GM12878 (cell line): Measurements from ENCODE around the gene KMT2B. TPM values are rescaled to one million over a fixed set of nuclear protein-coding genes. Genes with fewer than 3 reads are reported as not detected.
A peak's percentile ranks its signal among the peaks of the same experiment; 100 is the strongest.

Experiments
- ATAC-seq: fragments of 200-7000 bp; cut with Tn5 transposase; 3 replicates; pipeline ENCODE4 v1.9.1; 2020; ENCODE audit warnings: mild to moderate bottlenecking, moderate library complexity
- BruUV-seq: library from RNA; stranded (reverse); fragments of 400-500 nt; replicated peaks from 2 replicates; lab custom pipeline; 2021; lab: Mats Ljungman, UMichigan
- CTCF ChIA-PET: fragments of 300-600 bp; sonication (Branson Sonifier 250); formaldehyde crosslinking; extraction: SDS; loops from one replicate; lab custom pipeline; 2021; ENCODE audit warnings: inconsistent platforms; lab: Yijun Ruan, JAX
- POLR2A ChIA-PET: fragments of 350-600 bp; formaldehyde crosslinking; extraction: SDS; loops from one replicate; lab custom pipeline; 2021; ENCODE audit warnings: inconsistent platforms; lab: Charles Lee
- RAD21 ChIA-PET: fragments of 300-600 bp; sonication (Branson Sonifier 250); formaldehyde crosslinking; loops from one replicate; lab custom pipeline; 2023; ENCODE audit warnings: antibody characterized with exemption; ENCODE audit not compliant: unreplicated experiment; lab: Charles Lee
- SMC1A ChIA-PET: fragments of 300-600 bp; sonication (Branson Sonifier 250); formaldehyde crosslinking; loops from one replicate; lab custom pipeline; 2023; ENCODE audit not compliant: unreplicated experiment, uncharacterized antibody; lab: Charles Lee
- DNase-seq: peaks from one replicate; pipeline ENCODE4 v3.0.0-alpha.2; 2011; ENCODE audit warnings: low read depth, low spot score
- FAIRE-seq: peaks from 3 replicates; lab custom pipeline; 2011; peaks lifted over from hg19 to GRCh38; lab: Jason Lieb, UNC
- H2AFZ ChIP-seq: 2 replicates; pipeline ENCODE4 v1.6.0; 2011; ENCODE audit warnings: low read depth, low read length, control low read depth; ENCODE audit not compliant: control insufficient read depth
- H3K27ac ChIP-seq: 2 replicates; pipeline ENCODE4 v1.5.1; 2011; ENCODE audit warnings: control low read depth; ENCODE audit not compliant: control insufficient read depth, insufficient read depth
- H3K27me3 ChIP-seq, 2 experiments: replicated peaks in 1 of 2; 2 replicates each; pipeline versions ENCODE4 v1.6.0 to v1.6.1; 2011; ENCODE audit warnings: low read length in 1 of 2; ENCODE audit not compliant: control insufficient read depth in 2 of 2, insufficient read depth in 2 of 2
- H3K36me3 ChIP-seq, 2 experiments: 2 replicates each; pipeline ENCODE4 v1.5.1; 2011; ENCODE audit warnings: low read length in 1 of 2; ENCODE audit not compliant: control insufficient read depth in 2 of 2, insufficient read depth in 2 of 2
- H3K4me1 ChIP-seq: 2 replicates; pipeline ENCODE4 v1.6.1; 2011; ENCODE audit warnings: mild to moderate bottlenecking, low read length, moderate library complexity, mixed read lengths; ENCODE audit not compliant: control insufficient read depth, insufficient read depth
- H3K4me2 ChIP-seq: 2 replicates; pipeline ENCODE4 v1.6.0; 2011; ENCODE audit warnings: control low read depth; ENCODE audit not compliant: control insufficient read depth, insufficient read depth
- H3K4me3 ChIP-seq: fragments of 200-600 bp; sonication (generic); 2 replicates; pipeline ENCODE4 v1.5.1; 2016
- H3K79me2 ChIP-seq: 2 replicates; pipeline ENCODE4 v1.6.0; 2011; ENCODE audit warnings: low read length; ENCODE audit not compliant: control insufficient read depth, insufficient read depth
- H3K9ac ChIP-seq: 2 replicates; pipeline ENCODE4 v1.8.0; 2011; ENCODE audit warnings: low read length, control low read depth, mixed read lengths; ENCODE audit not compliant: control insufficient read depth, insufficient read depth
- H3K9me3 ChIP-seq: replicated peaks from 3 replicates; pipeline ENCODE4 v1.5.1; 2011; ENCODE audit warnings: mild to moderate bottlenecking, low read length; ENCODE audit not compliant: control insufficient read depth, insufficient read depth
- H4K20me1 ChIP-seq: 2 replicates; pipeline ENCODE4 v1.6.0; 2011; ENCODE audit not compliant: control insufficient read depth, insufficient read depth
- EGR1 ChIP-seq, 2 experiments: IDR thresholded peaks; 1 replicate in 1 of 2; 2 replicates in 1 of 2; pipeline ENCODE4 v1.6.1; 2011 to 2012; ENCODE audit warnings: low read depth in 2 of 2, low read length in 2 of 2, borderline replicate concordance in 1 of 2, mild to moderate bottlenecking in 1 of 2, moderate library complexity in 1 of 2
- HDGF ChIP-seq: fragments of 450-650 bp; IDR thresholded peaks from 2 replicates; pipeline ENCODE4 v1.6.1; 2016; ENCODE audit warnings: antibody characterized with exemption
- MTA3 ChIP-seq: IDR thresholded peaks from 2 replicates; pipeline ENCODE4 v1.6.1; 2012; ENCODE audit warnings: low read length, inconsistent platforms, borderline replicate concordance
- POLR2AphosphoS5 ChIP-seq: IDR thresholded peaks from 2 replicates; pipeline ENCODE4 v1.6.1; 2011; ENCODE audit warnings: mild to moderate bottlenecking, low read length, inconsistent platforms
- SMC3 ChIP-seq: IDR thresholded peaks from 2 replicates; pipeline ENCODE4 v1.6.1; 2011; ENCODE audit warnings: low read length, improper control_type of control experiment, borderline replicate concordance
- SREBF2 ChIP-seq: IDR thresholded peaks from 2 replicates; pipeline ENCODE4 v1.6.1; 2012; ENCODE audit warnings: mild to moderate bottlenecking, low read length
- WGBS: methylation state at CpG from one replicate; pipeline ENCODE4 v1.1.6; 2016; ENCODE audit warnings: low lambda C conversion rate; ENCODE audit not compliant: insufficient replicate concordance, insufficient coverage; ENCODE audit errors: missing lambda C conversion rate; 5-methylcytosine and 5-hydroxymethylcytosine counted together
- in situ Hi-C: fragments of 300-500 bp; cut with MboI; formaldehyde crosslinking; loops from 9 replicates; pipeline ENCODE4 v1.14.3; 2018; ENCODE audit warnings: mixed read lengths
- intact Hi-C: fragments of 100-400 bp; cut with micrococcal nuclease; formaldehyde crosslinking; loops from one replicate; pipeline ENCODE4 v1.14.2; 2022; ENCODE audit not compliant: unreplicated experiment
- polyA plus RNA-seq, 11 experiments: library from polyadenylated mRNA; depleted of rRNA in 4 of 11; unstranded in 6 of 11; stranded (reverse) in 5 of 11; fragments of >200 nt; fragmentation: Nextera tagmentation in 4 of 11; fragmentation: Illumina TruSeq in 1 of 11; extraction: Ambion mirVana in 4 of 11; extraction: Trizol in 1 of 11; gene quantifications; 1 replicate in 1 of 11; 2 replicates in 10 of 11; pipeline versions ENCODE4 v1.2.1 to v1.2.3, GENCODE V29; 2011 to 2016; ENCODE audit warnings: inconsistent platforms in 2 of 11, missing spikeins in 2 of 11, low read depth in 1 of 11
- total RNA-seq, 4 experiments: library from RNA; depleted of rRNA in 3 of 4; stranded (reverse); fragments of >200 nt in 3 of 4; fragmentation: Illumina TruSeq in 1 of 4; extraction: Trizol in 1 of 4; gene quantifications; 2 replicates each; pipeline versions ENCODE4 v1.2.1 to v1.2.3, GENCODE V29; 2013 to 2021
- TF ChIP-seq, protein P1 (sequence below), 3 experiments: IDR thresholded peaks in 2 of 3; conservative IDR thresholded peaks in 1 of 3; 2 replicates each; pipeline ENCODE4 v1.5.1; 2011; ENCODE audit warnings: low read depth in 3 of 3, low read length in 3 of 3, mild to moderate bottlenecking in 3 of 3, control low read depth in 2 of 3, moderate library complexity in 2 of 3, inconsistent platforms in 1 of 3, mixed read lengths in 1 of 3; ENCODE audit not compliant: control insufficient read depth in 2 of 3, insufficient read depth in 1 of 3; ENCODE audit errors: extremely low read depth in 1 of 3

KMT2B gene
- total and polyA plus RNA-seq, 10 of the 15 experiments (the other 5 are each of a cell fraction or from before 2014, with no cell fraction given): 0.71 to 35.6 (median 6.0) TPM

GRCh38 chr19:35715355-35715809 is 2.4 kb upstream of the KMT2B start:
- H3K36me3 ChIP-seq: no peaks in the 10 kb centered on the region; a peak in 1 of 4 replicates
- H3K79me2 ChIP-seq: peaks cover 68% of the 10 kb centered on the region
- in situ Hi-C loops (no loop called here), intact Hi-C loops (no loop called here)
- FAIRE-seq (no peak), ATAC-seq (no peak), DNase-seq (no peak)
- no peaks in the 10 kb centered on the region for H4K20me1 ChIP-seq
- BruUV-seq: no TSS peak
- ChIA-PET POLR2A (interaction anchor here (2.2 to 12.1 kb wide), 3 partner anchors 16 to 216 kb away, joined by 11 to 516 read pairs (median 91); partner anchors contain the start of genes IGFLR1, PSENEN, U2AF1L4 and ZBTB32), SMC1A (interaction anchor here (1.1 to 6.3 kb wide), 2 partner anchors 17 to 30 kb away, joined by 3 to 375 read pairs; partner anchors contain the start of genes PSENEN and ZBTB32), CTCF (interaction anchor here (2.7 to 7.3 kb wide), 4 partner anchors 14 to 167 kb away, joined by 10 to 271 read pairs (median 46); partner anchors contain the start of genes PSENEN and U2AF1L4), RAD21 (interaction anchor here (1.1 to 6.3 kb wide), 3 partner anchors 16 to 27 kb away, joined by 4 to 430 read pairs (median 13); partner anchors contain the start of genes IGFLR1 and ZBTB32)
- no peaks in the 10 kb centered on the region for H3K27me3 ChIP-seq
- no peaks in the 10 kb centered on the region for H3K9me3 ChIP-seq
- peak overlapping the region; percentile 77 for H3K9ac ChIP-seq
- peaks cover 48% of the 10 kb centered on the region for H3K4me1 ChIP-seq
- TF ChIP-seq SREBF2: no peak
- TF ChIP-seq POLR2AphosphoS5: peak; percentile 63; the same call in 1 of the 2 replicates
- WGBS: 20% methylated on average over 7 of the region's 7 CpGs
- H3K4me3 ChIP-seq: peak overlapping the region; percentile 82
- H2AFZ ChIP-seq: no peak overlapping the region
- H3K4me2 ChIP-seq: peak overlapping the region; percentile 99
- H3K27ac ChIP-seq: peak overlapping the region; percentile 95

DNA sequence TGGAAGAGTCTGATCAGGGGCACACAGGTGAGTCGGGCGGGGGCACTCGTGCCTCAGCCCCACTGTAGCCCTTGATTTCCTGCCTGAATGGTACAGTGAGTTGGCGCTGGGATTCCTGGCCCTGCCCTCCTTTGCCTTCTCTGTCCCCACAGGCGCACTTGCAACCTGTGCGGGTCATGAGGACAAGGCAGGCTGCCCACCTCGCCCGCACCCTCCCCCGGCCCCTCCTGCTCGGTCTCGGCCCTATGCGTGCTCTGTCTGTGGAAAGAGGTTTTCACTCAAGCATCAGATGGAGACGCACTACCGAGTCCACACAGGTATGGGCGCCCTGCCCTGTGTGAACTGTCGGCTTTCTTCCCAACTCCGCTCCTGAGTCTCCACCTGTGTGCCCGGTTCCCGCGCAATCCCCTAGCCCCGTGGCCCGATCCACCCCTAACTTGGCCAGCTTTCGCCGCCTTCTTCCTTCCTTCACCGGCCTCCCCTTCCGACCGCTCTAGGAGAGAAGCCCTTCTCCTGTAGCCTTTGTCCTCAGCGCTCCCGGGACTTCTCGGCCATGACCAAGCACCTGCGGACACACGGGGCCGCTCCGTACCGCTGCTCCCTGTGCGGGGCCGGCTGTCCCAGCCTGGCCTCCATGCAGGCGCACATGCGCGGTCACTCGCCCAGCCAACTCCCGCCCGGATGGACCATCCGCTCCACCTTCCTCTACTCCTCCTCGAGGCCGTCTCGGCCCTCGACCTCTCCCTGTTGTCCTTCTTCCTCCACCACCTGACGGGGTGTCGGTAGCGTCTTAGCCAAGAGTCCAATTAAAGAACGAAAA is 1.6 kb upstream of the KMT2B start:
- no TSS peak for BruUV-seq
- Histone ChIP-seq H3K27ac (peak overlapping the region; percentile 95), H3K4me2 (peak overlapping the region; percentile 99), H3K9me3 (no peaks in the 10 kb centered on the region), H3K9ac (peak overlapping the region; percentile 77), H3K36me3 (peaks cover 0 to under 1% of the 10 kb centered on the region in 2 experiments; a peak in 2 of 4 replicates), H2AFZ (peak overlapping the region; percentile 83), H3K4me3 (peak overlapping the region; percentile 82), H3K27me3 (no peaks in the 10 kb centered on the region), H4K20me1 (no peaks in the 10 kb centered on the region), H3K79me2 (peaks cover 68% of the 10 kb centered on the region), H3K4me1 (peaks cover 40% of the 10 kb centered on the region)
- ChIA-PET SMC1A (interaction anchor here (1.1 to 6.3 kb wide), 2 partner anchors 18 to 29 kb away, joined by 3 to 375 read pairs; partner anchors contain the start of genes PSENEN and ZBTB32), POLR2A (interaction anchor here (6.3 to 12.1 kb wide), 2 partner anchors 17 to 27 kb away, joined by 91 to 516 read pairs; partner anchors contain the start of genes IGFLR1, PSENEN, U2AF1L4 and ZBTB32), RAD21 (interaction anchor here (3.6 to 6.3 kb wide), 2 partner anchors 17 to 24 kb away, joined by 13 to 430 read pairs; partner anchors contain the start of gene ZBTB32), CTCF (interaction anchor here (2.7 to 7.3 kb wide), 4 partner anchors 15 to 167 kb away, joined by 10 to 271 read pairs (median 46); partner anchors contain the start of genes PSENEN and U2AF1L4)
- DNase-seq (no peak), ATAC-seq (peak; percentile 1; the same call in 2 of the 3 replicates), FAIRE-seq (no peak)
- intact Hi-C loops (loop anchor here (2.0 kb wide), 1 partner anchor 25 kb away; no protein-coding TSS in a partner anchor), in situ Hi-C loops (no loop called here)
- 2% methylated on average over 52 of the region's 52 CpGs for WGBS
- TF ChIP-seq SMC3: no peak
- no peak for TF ChIP-seq EGR1 (IDR thresholded peaks at IDR 0.05; ENCODE audit: borderline replicate concordance in 1 of 2, low read depth in 2 of 2, low read length in 2 of 2)
- TF ChIP-seq, protein P1, sequence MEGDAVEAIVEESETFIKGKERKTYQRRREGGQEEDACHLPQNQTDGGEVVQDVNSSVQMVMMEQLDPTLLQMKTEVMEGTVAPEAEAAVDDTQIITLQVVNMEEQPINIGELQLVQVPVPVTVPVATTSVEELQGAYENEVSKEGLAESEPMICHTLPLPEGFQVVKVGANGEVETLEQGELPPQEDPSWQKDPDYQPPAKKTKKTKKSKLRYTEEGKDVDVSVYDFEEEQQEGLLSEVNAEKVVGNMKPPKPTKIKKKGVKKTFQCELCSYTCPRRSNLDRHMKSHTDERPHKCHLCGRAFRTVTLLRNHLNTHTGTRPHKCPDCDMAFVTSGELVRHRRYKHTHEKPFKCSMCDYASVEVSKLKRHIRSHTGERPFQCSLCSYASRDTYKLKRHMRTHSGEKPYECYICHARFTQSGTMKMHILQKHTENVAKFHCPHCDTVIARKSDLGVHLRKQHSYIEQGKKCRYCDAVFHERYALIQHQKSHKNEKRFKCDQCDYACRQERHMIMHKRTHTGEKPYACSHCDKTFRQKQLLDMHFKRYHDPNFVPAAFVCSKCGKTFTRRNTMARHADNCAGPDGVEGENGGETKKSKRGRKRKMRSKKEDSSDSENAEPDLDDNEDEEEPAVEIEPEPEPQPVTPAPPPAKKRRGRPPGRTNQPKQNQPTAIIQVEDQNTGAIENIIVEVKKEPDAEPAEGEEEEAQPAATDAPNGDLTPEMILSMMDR (IDR thresholded peaks at IDR 0.05 in 2 of 3, conservative IDR thresholded peaks at IDR 0.05 in 1 of 3; ENCODE audit: control insufficient read depth in 2 of 3, extremely low read depth in 1 of 3, insufficient read depth in 1 of 3, low read depth in 3 of 3, low read length in 3 of 3): no peak
- TF ChIP-seq MTA3: peak; percentile 23; the same call in 1 of the 2 replicates
- TF ChIP-seq HDGF: peak; percentile 83; the same call in 1 of the 2 replicates
